ENCODE measurements around the gene PLLP.

PLLP gene

GRCh38 chr16:57260294-57260929, 24.1 kb downstream of the PLLP start:
- no peak for FAIRE-seq
- no peak for DNase-seq (ENCODE audit: insufficient read length, low spot score)
- no peak for TF ChIP-seq CTCF (IDR thresholded peaks at IDR 0.05; ENCODE audit: insufficient read depth, missing control alignments)

- FAIRE-seq (no peak), DNase-seq (ENCODE audit: insufficient read length, low spot score) (no peak)
- TF ChIP-seq CTCF (IDR thresholded peaks at IDR 0.05; ENCODE audit: insufficient read depth, missing control alignments): no peak
Observed at GRCh38 chr16:57258910-57259475, 25.5 kb downstream of the PLLP start.

- no peak for TF ChIP-seq CTCF (IDR thresholded peaks at IDR 0.05; ENCODE audit: insufficient read depth, missing control alignments)
- DNase-seq (ENCODE audit: insufficient read length, low spot score) (no peak), FAIRE-seq (no peak)
Observed at GRCh38 chr16:57258226-57258909, 26.1 kb downstream of the PLLP start.

DNA sequence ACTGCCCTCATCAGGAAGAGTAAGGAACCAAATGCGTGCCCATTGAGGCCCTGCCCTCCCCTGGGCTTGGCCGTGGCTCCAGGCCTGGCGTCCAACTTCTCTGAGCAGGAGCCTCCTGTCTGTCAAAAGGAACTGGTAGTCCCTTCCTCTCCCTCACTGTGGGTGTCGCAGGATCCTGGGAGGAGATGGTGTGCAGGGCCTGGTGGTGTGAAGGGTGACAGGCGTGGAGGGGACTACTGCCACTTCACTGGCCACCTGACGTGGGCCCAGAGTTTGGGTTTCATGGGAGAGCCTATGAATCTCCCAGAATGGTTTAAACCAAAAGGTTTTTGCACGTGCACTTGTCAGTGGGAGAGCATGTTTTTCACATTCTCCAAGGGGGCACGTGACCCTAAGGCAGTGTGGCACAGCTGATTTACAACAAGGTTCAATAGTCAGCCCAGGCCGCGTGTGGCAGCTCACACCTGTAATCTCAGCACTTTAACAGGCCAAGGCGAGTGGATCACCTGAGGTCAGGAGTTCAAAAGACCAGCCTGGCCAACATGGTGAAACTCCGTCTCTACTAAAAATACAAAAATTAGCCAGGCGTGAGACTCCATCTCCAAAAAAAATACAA, 26.9 kb downstream of the PLLP start:
- FAIRE-seq: no peak
- no peak for TF ChIP-seq CTCF (IDR thresholded peaks at IDR 0.05; ENCODE audit: insufficient read depth, missing control alignments)
- DNase-seq (ENCODE audit: insufficient read length, low spot score): no peak

DNA sequence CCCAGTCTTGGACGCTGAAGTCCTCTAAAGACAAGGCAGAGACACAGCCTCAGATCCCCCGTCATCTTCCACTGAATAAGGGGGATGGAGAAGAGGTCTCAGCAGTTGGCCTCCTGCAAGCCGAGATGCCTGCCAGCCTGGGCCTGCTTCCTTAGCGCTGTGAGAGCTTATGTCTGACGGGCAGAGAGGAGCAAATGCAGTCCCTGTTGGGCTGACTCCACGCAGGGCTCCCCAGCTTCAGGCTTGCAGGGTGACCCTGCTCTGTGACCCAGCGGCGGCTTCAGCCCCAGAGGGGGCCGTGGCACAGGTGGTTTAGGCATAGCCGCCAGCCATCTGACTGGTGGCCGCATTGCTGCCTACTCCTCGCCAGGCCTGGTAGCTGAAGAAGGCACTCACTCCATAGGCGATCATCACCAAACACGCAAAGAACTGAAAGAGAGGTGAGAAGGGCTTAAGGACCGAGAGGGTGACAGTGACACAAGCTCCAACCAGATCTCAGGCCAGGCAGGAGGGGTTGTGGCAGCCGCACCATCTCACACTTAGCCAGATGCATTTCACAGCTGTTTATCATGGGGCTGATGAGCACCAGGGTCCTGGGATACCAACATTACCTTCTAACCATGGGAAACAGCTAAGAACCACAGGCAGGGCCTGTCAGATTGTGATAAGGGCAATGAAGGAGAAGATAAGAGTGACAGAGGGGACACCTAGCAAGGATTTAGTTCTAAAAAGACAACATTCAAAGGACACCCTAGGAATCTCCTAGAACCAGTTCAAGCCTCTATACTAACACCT, 27.7 kb downstream of the PLLP start:
- FAIRE-seq (no peak), DNase-seq (ENCODE audit: insufficient read length, low spot score) (no peak)
- no peak for TF ChIP-seq CTCF (IDR thresholded peaks at IDR 0.05; ENCODE audit: insufficient read depth, missing control alignments)

GRCh38 chr16:57255686-57256415, 28.6 kb downstream of the PLLP start:
- FAIRE-seq (no peak), DNase-seq (ENCODE audit: insufficient read length, low spot score) (no peak)
- TF ChIP-seq CTCF (IDR thresholded peaks at IDR 0.05; ENCODE audit: insufficient read depth, missing control alignments): no peak
